Caco-2 (cell line): ENCODE measurements around the gene PCBP2. TPM values are rescaled to one million over a fixed set of nuclear protein-coding genes. Genes with fewer than 3 reads are reported as not detected.
A peak's percentile ranks its signal among the peaks of the same experiment; 100 is the strongest.
"Not testable (repeated sequence)": the region's sequence is repeated elsewhere in the genome, so short reads cannot be mapped to it uniquely, and the experiment has no call there.

Experiments
- BruUV-seq: library from RNA; stranded (reverse); fragments of 400-500 nt; replicated peaks from 2 replicates; lab custom pipeline; 2021; lab: Mats Ljungman, UMichigan
- CTCF ChIA-PET: fragments of 300-600 bp; sonication (Branson Sonifier 250); formaldehyde crosslinking; loops from one replicate; lab custom pipeline; 2022; ENCODE audit warnings: antibody characterized with exemption; lab: Charles Lee
- POLR2A ChIA-PET: fragments of 300-600 bp; sonication (Branson Sonifier 250); formaldehyde crosslinking; loops from one replicate; lab custom pipeline; 2022; ENCODE audit warnings: antibody characterized with exemption; lab: Charles Lee
- DNase-seq, 2 experiments: peaks; one replicate each; pipeline versions ENCODE4 v3.0.0 to v3.0.0-alpha.2; 2020 to 2022
- H3K27me3 ChIP-seq: replicated peaks from 2 replicates; pipeline ENCODE4 v1.6.0; 2011; ENCODE audit warnings: low read length; ENCODE audit not compliant: control insufficient read depth, insufficient read depth
- H3K36me3 ChIP-seq: 2 replicates; pipeline ENCODE4 v1.5.1; 2011; ENCODE audit warnings: low read length; ENCODE audit not compliant: control insufficient read depth, insufficient read depth
- H3K4me1 ChIP-seq: fragments of 250-450 bp; sonication (Bioruptor Pico); 2 replicates; pipeline ENCODE4 v1.5.1; 2020; ENCODE audit warnings: mild to moderate bottlenecking
- H3K4me3 ChIP-seq: 2 replicates; pipeline ENCODE4 v1.5.1; 2011; ENCODE audit warnings: low read depth, mild to moderate bottlenecking, control low read depth, low read length
- H3K9me3 ChIP-seq: fragments of 250-450 bp; sonication (Bioruptor Pico); 2 replicates; pipeline ENCODE4 v1.5.1; 2020; ENCODE audit warnings: mild to moderate bottlenecking, moderate library complexity
- H3K27ac Mint-ChIP-seq: one replicate; pipeline ENCODE4 v1.8.0; 2022; ENCODE audit warnings: mixed read lengths; ENCODE audit not compliant: unreplicated experiment
- H3K27me3 Mint-ChIP-seq: one replicate; pipeline ENCODE4 v1.8.0; 2022; ENCODE audit warnings: mixed read lengths; ENCODE audit not compliant: insufficient read depth, unreplicated experiment
- H3K36me3 Mint-ChIP-seq: one replicate; pipeline ENCODE4 v1.8.0; 2022; ENCODE audit warnings: mild to moderate bottlenecking, mixed read lengths; ENCODE audit not compliant: insufficient read depth, unreplicated experiment
- H3K4me1 Mint-ChIP-seq: one replicate; pipeline ENCODE4 v1.8.0; 2022; ENCODE audit warnings: low read depth, mixed read lengths; ENCODE audit not compliant: unreplicated experiment
- H3K4me3 Mint-ChIP-seq: one replicate; pipeline ENCODE4 v1.8.0; 2022; ENCODE audit warnings: mild to moderate bottlenecking, moderate library complexity, mixed read lengths; ENCODE audit not compliant: unreplicated experiment
- H3K9me3 Mint-ChIP-seq: one replicate; pipeline ENCODE4 v1.8.0; 2022; ENCODE audit warnings: mixed read lengths; ENCODE audit not compliant: unreplicated experiment
- intact Hi-C: fragments of 100-400 bp; cut with micrococcal nuclease; formaldehyde crosslinking; loops from one replicate; pipeline ENCODE4 v1.10.0; 2022; ENCODE audit not compliant: unreplicated experiment
- total RNA-seq: library from RNA; stranded (reverse); gene quantifications from 2 replicates; pipeline ENCODE4 v1.2.3, GENCODE V29; 2022
- TF ChIP-seq, protein P1 (sequence below), 2 experiments: fragments of 200-600 bp in 1 of 2; IDR thresholded peaks; 1 replicate in 1 of 2; 2 replicates in 1 of 2; pipeline versions ENCODE4 v1.5.1 to v1.8.0; 2011 to 2022; ENCODE audit warnings: antibody characterized with exemption in 1 of 2, control low read depth in 1 of 2, inconsistent platforms in 1 of 2, low read depth in 1 of 2, low read length in 1 of 2, mild to moderate bottlenecking in 1 of 2, moderate library complexity in 1 of 2; ENCODE audit not compliant: insufficient read depth in 1 of 2, severe bottlenecking in 1 of 2, unreplicated experiment in 1 of 2

The PCBP2 gene
- total RNA-seq, 1 experiment from 2014 or later = 1,143 TPM

DNA sequence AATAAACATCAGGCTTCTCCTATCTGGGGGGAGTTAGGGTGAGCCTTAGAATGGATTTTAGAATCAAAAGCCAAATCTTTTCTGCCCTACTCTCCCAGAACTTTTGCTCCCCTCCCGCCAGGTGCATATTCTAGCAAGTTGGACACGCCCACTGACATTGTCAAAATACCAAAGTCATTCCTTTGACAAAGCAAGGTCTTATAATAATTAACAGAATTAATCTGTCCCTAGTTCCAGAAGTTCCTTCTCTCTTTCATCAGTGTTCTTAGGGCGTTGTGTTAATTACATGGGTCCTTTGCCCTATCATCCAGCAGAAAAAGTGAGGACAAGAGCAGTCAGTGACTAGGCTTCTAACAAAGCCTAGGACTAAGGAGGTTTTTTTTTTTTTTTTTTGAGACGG, 7.9 kb upstream of the PCBP2 start:
- peak overlapping the region; percentile 98 for H3K27ac Mint-ChIP-seq
- H3K27me3 ChIP-seq = no peaks in the 10 kb centered on the region
- H3K4me3 ChIP-seq = peak overlapping the region; percentile 17; the same call in 1 of the 2 replicates
- TF ChIP-seq, protein P1, sequence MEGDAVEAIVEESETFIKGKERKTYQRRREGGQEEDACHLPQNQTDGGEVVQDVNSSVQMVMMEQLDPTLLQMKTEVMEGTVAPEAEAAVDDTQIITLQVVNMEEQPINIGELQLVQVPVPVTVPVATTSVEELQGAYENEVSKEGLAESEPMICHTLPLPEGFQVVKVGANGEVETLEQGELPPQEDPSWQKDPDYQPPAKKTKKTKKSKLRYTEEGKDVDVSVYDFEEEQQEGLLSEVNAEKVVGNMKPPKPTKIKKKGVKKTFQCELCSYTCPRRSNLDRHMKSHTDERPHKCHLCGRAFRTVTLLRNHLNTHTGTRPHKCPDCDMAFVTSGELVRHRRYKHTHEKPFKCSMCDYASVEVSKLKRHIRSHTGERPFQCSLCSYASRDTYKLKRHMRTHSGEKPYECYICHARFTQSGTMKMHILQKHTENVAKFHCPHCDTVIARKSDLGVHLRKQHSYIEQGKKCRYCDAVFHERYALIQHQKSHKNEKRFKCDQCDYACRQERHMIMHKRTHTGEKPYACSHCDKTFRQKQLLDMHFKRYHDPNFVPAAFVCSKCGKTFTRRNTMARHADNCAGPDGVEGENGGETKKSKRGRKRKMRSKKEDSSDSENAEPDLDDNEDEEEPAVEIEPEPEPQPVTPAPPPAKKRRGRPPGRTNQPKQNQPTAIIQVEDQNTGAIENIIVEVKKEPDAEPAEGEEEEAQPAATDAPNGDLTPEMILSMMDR (IDR thresholded peaks at IDR 0.05; ENCODE audit: insufficient read depth in 1 of 2, low read depth in 1 of 2, low read length in 1 of 2, severe bottlenecking in 1 of 2, unreplicated experiment in 1 of 2) = no peak
- peaks cover 26% of the 10 kb centered on the region for H3K4me1 Mint-ChIP-seq
- H3K36me3 Mint-ChIP-seq = peaks cover 70% of the 10 kb centered on the region
- intact Hi-C loops = no loop called here
- no TSS peak for BruUV-seq
- peaks cover 28% of the 10 kb centered on the region for H3K4me1 ChIP-seq
- peak; percentile 73 for DNase-seq
- H3K9me3 Mint-ChIP-seq = no peaks in the 10 kb centered on the region
- ChIA-PET CTCF (no interaction called here), POLR2A (interaction anchor here (0.6 kb wide), 2 partner anchors 11 to 22 kb away, joined by 3 to 6 read pairs; no protein-coding TSS in a partner anchor)
- no peaks in the 10 kb centered on the region; the same call in 1 of the 2 replicates for H3K36me3 ChIP-seq
- H3K4me3 Mint-ChIP-seq = peak overlapping the region; percentile 85
- no peaks in the 10 kb centered on the region for H3K9me3 ChIP-seq
- no peaks in the 10 kb centered on the region for H3K27me3 Mint-ChIP-seq

GRCh38 chr12:53444593-53445325, 7.1 kb upstream of the PCBP2 start:
- DNase-seq, H3K9me3 ChIP-seq, H3K4me3 ChIP-seq, H3K27me3 Mint-ChIP-seq, H3K27me3 ChIP-seq, intact Hi-C loops, BruUV-seq, CTCF ChIA-PET, H3K9me3 Mint-ChIP-seq, H3K36me3 ChIP-seq: not testable (repeated sequence)
- POLR2A ChIA-PET = interaction anchor here (0.6 kb wide), 2 partner anchors 12 to 23 kb away, joined by 3 to 6 read pairs; no protein-coding TSS in a partner anchor
- H3K36me3 Mint-ChIP-seq = peaks cover 70% of the 10 kb centered on the region
- H3K4me1 Mint-ChIP-seq = peaks cover 26% of the 10 kb centered on the region
- H3K27ac Mint-ChIP-seq = peak overlapping the region; percentile 98
- peak overlapping the region; percentile 85 for H3K4me3 Mint-ChIP-seq
- H3K4me1 ChIP-seq = peaks cover 28% of the 10 kb centered on the region

DNA sequence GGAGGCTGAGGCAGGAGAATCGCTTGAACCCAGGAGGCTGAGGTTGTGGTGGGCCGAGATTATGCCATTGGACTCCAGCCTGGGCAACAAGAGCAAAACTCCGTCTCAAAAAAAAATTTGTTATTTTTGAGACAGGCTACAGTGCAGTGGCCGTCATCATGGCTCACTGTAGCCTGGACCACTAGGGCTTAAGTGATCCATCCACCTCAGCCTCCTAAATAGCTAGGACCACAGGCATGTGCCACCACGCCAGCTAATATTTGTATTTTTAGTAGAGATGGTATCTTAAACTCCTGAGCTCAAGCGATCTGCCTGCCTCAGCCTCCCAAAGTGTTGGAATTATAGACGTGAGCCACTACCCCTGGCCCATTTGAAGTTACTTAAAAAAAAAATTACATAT, 966 bp upstream of the PCBP2 start:
- no peaks in the 10 kb centered on the region for H3K27me3 ChIP-seq
- DNase-seq = no peak
- no peak overlapping the region for H3K27ac Mint-ChIP-seq
- H3K9me3 ChIP-seq = no peaks in the 10 kb centered on the region
- CTCF ChIA-PET = no interaction called here
- peaks cover 75% of the 10 kb centered on the region for H3K36me3 Mint-ChIP-seq
- H3K4me3 Mint-ChIP-seq = no peak overlapping the region
- POLR2A ChIA-PET = interaction anchor here (0.7 kb wide), 1 partner anchor 18 kb away, joined by 3 read pairs; no protein-coding TSS in a partner anchor
- no peak overlapping the region for H3K4me3 ChIP-seq
- peaks cover 29% of the 10 kb centered on the region for H3K4me1 Mint-ChIP-seq
- H3K4me1 ChIP-seq = peaks cover 18% of the 10 kb centered on the region
- no TSS peak for BruUV-seq
- intact Hi-C loops = loop anchor here (1.0 to 2.0 kb wide), 2 partner anchors 10 to 50 kb away; partner anchors contain the start of genes PRR13 and TARBP2
- no peaks in the 10 kb centered on the region for H3K9me3 Mint-ChIP-seq
- H3K27me3 Mint-ChIP-seq = no peaks in the 10 kb centered on the region
- peaks cover 5% of the 10 kb centered on the region for H3K36me3 ChIP-seq
- TF ChIP-seq, protein P1 (IDR thresholded peaks at IDR 0.05; ENCODE audit: insufficient read depth in 1 of 2, low read depth in 1 of 2, low read length in 1 of 2, severe bottlenecking in 1 of 2, unreplicated experiment in 1 of 2) = no peak
